HG03439 (cell line): ENCODE results near the gene GPBP1L1.
"Not testable (repeated sequence)": the region's sequence is repeated elsewhere in the genome, so short reads cannot be mapped to it uniquely, and the experiment has no call there.

Experiments used
- ATAC-seq: cut with Tn5 transposase; IDR thresholded peaks from one replicate; pipeline ENCODE4 v1.9.1; 2021; ENCODE audit warnings: mild to moderate bottlenecking, moderate library complexity; ENCODE audit not compliant: unreplicated experiment

Gene GPBP1L1

GRCh38 chr1:45596765-45597164, 89.6 kb downstream of the GPBP1L1 start:
- ATAC-seq = not testable (repeated sequence)

- ATAC-seq = no peak
Observed at GRCh38 chr1:45594412-45594811, 91.9 kb downstream of the GPBP1L1 start.

DNA sequence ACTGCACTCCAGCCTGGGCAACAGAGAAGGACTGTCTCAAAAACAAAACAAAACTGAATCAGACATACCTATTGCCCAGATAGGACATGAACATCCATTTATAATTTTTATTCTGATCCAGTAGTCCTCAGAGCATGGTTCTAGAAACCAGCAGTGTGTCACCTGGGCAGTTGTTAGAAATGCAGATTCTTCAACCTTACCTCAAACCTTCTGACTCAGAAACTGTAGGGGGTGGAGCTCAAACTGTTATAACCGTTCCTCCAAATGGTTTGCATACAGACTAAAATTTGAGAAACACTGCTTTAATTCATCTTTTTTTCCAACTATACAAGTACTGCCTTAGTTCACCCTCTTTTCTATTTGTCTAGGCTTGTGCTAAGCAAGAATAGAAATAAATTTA, 96.5 kb downstream of the GPBP1L1 start:
- no peak for ATAC-seq

DNA sequence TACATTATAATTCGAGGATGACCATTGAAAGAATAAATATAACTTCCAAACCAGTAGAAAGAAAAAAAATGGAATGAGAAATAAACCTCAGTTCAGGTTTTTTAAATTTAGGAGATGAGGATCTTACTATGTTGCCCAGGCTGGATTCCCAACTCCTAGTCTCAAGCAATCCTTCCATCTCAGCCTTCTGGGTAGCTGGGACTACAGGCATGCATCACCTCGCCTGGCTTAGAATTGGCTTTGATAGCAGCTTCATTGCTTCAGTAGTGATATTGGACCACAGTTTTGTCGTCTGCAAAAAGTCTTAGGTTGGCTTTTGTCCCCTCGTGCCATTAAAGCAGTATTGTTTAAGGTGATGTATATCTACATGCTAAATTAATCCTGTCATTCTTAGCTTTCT, 99.6 kb downstream of the GPBP1L1 start:
- ATAC-seq = no peak

DNA sequence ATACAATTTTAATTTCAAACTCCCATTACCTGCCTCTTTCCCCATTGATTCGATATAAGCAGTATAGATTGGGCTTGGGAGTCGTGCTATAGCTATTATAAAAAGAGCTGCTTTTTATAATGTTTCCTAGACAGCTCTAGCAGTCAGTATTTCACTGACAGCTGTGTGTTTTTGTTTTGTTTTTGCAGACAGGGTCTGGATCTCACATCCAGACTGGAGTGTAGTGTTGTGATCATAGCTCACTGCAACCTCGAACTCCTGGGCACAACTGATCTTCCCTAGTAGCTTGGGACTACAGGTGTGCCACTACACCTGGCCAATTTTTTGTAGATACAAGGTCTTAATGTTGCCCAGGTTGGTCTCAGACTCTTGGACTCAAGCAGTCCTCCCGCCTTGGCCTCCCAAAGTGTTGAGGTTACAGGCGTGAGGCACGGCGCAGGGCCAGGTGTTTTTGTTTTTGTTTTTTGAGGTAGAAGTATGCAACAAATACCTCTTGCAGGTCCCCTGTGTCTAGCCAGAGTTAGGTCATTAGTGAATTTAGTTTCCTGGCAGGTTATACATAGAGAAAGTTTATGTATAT, 100.7 kb downstream of the GPBP1L1 start:
- ATAC-seq = no peak

- ATAC-seq = no peak
Observed at GRCh38 chr1:45585110-45585426, 101.3 kb downstream of the GPBP1L1 start.

- ATAC-seq = peak; percentile 30
Observed at GRCh38 chr1:45584351-45585109, 101.8 kb downstream of the GPBP1L1 start.

DNA sequence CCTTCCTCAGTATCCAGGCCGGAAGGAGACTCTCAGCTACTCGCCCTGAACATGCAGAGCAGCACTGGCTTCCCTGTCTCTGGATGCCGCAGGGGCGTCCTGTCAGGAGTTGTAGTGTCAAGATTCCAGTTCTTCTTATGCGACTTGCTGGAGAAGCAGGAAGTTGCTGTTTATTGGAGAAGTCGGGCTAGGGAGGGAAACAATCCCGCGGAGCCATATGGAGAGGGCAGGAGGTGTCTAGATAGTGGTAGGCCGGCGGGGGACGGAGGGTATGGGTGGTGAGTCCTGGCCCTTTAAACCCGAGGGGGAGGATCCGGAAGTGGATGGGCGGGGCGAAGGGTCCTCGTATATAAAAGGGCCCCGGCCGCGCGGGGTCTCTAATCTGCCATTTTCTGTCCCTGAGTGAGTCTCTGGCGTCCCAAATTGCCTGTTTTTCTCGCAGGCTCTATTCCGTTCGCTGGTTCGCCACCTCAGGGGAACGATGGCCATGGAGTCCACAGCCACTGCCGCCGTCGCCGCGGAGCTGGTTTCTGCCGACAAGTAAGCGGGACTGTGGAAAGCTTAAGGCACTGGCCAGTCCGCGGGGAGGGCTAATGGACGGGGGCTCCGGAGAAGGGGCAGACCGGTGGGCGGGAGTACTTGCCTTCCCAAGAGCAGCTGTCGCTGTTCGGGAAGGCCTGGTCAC, 102.5 kb downstream of the GPBP1L1 start, which contains the start of gene NASP:
Gene NASP (plus strand): TSS at position 376 of the 685 bp plus-strand sequence. CDS start 106 bp downstream, at position 482.
- ATAC-seq = peak; percentile 53

DNA sequence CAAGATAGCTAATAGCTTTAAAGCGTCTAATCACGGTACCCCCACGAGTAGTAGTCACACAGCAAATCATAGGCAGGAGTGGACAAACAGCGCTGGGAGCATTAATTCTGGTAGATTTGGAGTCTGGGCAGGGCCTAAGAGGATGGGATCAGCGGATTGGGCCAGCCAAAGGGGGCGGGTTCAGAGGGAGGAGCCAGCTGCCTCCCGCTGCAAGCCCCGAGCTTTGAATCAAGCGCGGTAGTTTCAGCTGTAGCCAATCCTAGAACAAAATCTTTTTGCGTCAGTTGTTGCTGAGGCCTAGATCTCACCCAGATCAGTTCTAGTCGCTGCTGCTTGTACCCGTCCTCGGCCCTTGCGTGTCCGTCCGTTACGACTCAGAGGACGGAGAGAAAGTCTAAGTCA, 103.1 kb downstream of the GPBP1L1 start:
- peak; percentile 72 for ATAC-seq
